DMS53 treated with DMSO at 0.1 percent for 48 hours (cell line): ENCODE results near the gene SH3RF3.

Source experiments
- DNase-seq: peaks from one replicate; lab custom pipeline; 2025; ENCODE audit not compliant: unreplicated experiment; lab: John Stamatoyannopoulos, UW

SH3RF3 gene

DNA sequence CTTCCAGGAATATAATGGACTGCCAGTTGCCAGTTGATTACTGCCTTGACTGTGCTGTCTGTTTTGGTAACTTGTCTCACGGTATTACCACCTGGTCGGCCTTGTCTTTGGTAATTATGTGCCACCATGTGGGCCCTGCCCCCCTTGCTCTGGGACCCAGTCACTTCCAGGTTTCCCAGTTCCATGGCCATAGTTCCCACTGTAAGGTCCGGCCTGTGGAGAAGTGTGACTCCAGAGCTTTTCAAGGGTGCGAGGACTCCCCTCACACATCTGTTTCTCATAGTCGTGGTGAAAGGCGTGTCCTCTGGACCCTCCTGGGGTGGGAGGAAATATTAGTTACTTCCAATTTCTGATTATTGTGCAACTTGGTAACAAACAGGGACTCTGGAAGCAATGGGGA lies 334.2 kb downstream of the SH3RF3 start:
- no peak for DNase-seq

DNA sequence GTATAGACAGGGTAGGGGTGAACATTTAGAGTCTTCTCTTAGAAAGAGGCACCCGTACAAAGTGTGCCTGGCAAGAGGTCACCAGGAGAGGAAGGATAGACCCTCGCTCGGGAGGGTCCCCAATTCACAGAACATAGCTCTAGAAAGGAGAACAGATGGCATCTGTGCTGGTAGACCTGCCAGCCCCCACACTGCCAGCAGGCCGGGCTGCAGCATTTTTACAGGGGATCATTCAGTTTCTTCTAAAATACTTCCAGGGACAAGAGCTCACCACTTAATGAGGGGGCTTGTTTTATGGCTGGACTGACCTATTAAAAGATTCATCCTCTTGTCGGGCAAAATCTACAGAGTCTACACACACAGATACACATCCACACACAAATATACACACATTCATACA lies 334.9 kb downstream of the SH3RF3 start:
- DNase-seq, result no peak

DNA sequence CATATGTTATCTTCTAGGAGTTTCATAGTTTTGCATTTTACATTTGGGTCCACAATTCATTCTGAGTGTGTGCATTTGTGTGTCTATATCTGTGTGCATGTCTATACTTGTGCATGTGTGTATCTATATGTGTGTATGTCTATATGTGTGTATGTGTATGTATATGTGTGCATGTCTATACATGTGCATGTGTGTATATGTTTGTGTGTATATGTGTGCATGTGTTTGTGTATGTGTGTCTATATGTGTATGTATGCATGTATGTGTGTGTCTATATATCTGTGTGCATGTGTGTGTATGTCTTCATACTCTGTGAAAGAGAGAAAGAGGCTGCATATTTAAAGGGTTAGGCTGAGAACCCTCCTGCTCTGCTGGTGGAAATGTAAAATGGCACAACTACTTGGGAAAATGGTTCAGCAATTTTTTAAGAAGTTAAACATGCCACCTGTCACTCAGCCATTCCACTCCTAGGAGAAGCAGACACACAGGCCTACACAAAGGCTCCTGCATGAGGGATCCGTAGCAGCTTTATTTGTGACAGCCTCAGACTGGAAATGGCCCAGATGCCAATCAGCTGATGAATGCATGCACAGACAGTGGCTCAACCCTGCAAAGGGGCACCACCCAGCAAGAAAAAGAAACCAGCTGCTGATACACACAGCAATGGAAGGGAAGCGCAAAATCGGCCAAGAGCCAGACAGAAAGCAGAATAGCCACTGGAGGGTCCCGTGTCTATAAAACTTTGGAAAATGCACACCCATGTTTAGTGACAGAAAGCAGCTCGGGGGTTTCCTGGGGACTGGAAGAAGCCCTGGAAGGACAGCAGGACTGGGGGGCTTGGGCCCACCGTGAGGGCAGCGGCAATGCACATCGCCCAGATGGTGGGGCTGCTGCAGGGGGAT lies 337.9 kb downstream of the SH3RF3 start:
- DNase-seq, result no peak

DNA sequence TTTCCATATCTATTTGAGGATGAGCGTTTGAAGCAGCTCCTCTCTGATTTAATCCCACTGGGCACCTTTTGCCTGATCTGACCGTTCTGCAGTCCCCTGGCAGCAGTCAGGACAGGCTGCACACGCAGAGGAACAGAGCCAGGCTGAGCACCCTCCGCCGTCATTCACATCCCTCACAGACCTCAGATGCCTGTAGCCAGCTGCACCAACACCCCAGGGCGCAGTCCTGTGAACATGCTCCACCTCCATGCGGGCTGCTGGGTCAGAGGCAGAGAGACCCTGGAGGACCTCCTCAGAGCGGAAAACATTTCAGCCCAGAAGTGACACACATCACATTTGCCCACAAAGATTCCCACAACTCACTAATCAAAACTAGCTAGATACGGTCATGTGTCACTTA lies 338.7 kb downstream of the SH3RF3 start:
- DNase-seq, result no peak

DNA sequence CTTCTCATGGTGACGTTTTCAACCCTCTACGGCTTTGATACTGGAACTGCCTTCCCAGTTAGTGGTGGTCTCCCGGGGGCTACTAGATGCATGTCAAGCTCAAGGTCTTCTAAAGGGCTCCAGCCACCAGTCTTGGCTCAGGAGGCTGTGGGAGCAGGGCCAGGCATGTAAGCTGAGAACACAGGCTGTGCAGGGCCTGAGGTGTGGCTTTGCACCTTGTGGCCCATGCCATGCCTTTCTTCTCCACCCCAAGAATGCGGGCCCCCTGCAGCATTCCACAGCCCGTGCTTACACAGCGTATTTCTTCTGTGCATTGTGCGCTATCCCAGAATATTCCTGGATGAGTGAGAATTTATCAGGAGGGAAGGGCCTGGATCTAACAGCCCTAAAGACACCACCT lies 339.9 kb downstream of the SH3RF3 start:
- no peak for DNase-seq

DNA sequence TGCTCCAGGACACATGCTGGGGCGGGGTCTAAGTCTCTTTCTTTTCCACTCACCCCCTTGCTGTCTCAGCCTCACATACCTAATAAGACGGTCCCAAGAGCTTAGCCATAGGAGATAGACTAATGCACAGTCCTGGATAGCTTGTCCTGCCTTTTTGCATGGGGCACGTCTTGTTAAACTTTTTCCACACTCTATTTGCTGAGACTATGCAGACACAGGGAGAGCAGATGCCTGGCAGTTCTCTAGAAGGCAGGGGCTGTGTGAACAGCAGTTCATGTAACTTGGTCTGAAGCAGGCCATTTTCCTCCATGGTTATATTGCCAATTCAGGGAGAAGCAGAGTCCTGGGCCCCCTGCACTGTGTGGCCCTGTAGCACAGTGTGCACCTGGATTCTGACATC lies 342.7 kb downstream of the SH3RF3 start:
- no peak for DNase-seq

DNA sequence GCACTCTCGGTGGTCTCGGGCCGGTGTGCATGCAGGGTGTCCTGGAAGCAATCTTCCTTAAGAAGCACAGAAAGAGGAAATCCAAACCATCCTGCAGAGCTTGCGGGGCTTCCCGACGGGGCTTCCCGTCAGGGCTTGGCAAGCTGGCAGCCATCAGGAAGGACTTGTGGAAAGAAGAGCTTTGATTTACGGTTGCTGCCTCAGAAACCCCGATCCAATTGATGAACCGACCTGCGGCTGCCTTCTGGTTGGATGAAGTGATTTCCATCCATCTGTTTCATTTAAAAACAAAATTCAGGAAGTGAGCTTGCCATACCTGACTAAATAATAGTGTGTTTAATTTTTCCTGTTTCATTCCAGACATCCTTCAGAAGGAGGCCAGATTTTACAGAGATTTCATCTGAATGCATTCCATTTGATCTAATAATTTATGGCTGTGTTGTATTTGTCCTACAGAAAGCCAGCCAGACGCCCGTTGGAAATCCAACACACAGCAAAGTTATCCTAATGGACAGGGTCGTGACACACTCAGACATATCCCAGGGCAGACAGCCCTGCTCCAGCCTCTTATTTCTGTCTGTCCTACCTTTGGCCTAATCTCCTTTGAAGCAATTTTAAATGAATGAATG lies 343.4 kb downstream of the SH3RF3 start:
- no peak for DNase-seq

DNA sequence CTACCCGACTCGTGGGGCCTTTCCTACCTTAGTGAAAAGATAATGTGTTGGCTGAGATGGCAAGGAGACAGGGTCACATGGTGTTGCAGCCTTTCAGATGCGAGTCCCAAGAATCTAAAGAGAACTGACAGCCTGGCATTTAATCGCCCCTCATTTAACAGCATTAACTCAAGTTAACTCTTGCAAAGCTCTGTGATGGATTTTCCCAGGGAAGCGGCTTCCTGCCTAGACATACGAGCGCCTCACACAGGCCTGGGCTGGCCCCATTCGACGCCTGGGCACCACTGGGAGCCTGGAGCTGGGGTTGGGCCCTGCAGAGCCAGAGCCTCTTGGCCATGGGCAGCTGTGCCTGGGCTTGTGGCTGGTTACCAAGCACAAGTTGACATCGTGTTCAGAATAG lies 344.0 kb downstream of the SH3RF3 start:
- no peak for DNase-seq

DNA sequence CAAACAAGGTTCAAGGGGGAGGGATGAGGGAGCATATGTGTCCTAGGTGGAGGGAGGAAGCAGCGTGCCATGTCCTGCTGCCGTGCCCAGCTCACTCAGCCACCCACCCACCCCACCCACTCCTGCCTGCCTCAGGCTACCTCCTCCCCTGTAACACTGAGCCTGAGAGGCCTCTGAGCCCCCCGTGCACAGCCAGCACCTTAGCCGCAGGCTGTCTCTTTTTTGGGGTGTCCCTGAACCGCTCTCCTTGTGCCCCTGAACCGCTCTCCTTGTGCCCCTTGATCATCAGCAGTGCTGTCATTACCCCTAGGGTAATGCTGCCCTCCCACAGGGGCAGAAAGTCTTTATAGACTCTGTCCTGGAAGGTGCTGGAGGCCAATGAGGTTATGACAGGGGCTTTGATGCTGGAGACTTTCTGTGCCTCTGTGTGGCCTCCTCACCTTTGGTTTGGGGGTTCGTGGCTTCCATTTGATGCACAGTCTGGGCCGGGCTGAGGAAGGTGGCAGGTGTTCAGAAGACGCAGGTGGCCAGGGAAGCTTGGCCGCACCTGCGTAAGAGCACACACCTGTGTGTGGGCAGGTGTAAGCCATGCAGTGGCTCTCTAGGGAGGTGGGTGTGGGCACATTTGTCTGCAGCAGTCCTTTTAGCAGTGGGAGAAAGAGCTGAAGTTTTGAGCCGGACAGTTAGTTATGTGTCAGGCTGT lies 344.8 kb downstream of the SH3RF3 start:
- DNase-seq, result peak; percentile 79

DNA sequence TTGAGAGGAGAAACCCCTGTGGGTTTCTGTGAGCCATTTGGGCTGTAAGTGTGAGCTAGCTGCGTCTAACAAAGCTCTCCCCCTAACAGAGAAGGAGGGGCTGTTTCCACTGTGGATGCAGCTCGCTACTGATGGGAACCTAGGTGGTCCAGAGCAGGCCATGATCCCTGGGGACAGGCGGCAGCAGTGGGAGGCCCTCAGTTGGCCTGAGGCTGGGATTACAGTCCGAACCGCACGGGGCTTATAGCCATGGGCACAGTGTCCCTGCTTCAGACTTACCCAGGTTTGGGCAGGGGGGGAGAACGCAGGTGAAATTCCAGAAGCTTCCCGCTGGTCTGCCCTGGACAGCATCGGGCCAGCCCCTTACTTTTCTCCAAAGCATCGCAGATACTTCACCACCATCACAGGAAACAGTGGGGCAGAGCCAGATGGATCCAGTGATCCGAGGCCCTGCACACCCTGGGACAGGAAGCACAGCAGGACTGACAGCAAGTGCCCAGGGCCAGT lies 345.4 kb downstream of the SH3RF3 start:
- no peak for DNase-seq

DNA sequence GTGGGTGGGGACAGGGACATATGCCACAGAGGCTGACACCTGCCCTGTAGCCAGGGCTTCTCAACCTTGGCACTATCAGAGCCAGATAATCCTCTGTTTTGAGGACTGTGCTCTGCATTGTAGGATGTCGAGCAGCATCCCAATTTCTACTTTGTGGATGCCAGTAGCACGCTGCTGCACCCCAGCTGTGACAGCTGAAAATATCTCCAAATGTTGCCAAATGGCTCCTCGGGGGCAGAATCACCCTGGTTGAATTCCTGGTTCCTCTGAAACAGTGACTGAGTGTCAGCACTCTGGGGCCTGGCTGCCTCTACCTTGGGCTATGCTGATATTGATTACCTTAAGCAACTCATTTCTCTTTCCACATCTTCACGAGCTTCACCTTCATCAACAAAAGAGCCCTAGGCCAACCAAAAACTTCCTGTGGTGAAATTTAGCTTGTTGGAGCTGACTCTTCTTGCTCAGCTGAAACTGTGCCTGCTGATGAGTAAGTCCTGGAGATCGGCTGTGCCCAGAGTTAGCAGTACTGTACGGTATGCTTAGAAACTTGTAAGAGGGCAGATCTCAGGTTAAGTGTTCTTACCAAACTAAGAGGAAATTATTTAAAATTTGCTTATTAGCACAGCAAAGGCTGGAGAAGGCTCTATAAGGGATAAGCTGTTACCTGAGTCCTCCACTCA lies 346.7 kb downstream of the SH3RF3 start:
- no peak for DNase-seq

DNA sequence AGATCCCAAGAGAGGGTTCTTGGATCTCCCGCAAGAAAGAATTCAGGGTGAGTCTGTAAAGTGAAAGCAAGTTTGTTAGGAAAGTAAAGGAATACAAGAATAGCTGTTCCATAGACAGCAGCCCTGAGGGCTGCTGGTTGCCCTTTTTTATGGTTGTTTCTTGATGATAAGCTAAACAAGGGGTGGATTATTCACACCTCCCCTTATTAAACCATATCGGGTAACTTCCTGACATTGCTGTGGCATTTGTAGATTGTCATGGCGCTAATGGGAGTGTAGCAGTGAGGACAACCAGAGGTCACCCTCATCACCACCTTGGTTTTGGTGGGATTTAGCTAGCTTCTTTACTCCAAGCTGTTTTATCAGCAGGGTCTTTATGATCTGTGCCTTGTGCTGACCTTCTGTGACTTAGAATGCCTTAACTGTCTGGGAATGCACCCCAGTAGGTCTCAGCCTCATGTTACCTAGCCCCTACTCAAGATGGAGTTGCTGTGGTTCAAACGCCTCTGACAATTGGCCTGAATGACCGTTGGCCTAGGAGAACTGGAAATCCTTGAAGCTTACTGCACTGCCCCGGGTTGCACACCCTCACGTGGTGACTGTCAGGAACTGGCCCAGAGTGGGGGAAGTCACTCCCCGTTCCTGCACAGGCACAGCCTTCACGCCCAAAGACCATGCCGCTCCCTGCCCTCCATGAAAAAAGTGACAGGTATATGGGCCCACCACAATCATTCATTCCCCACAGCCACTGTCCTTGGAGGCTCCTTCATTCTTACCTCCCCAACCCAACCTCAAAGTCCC lies 347.8 kb downstream of the SH3RF3 start:
- no peak for DNase-seq

DNA sequence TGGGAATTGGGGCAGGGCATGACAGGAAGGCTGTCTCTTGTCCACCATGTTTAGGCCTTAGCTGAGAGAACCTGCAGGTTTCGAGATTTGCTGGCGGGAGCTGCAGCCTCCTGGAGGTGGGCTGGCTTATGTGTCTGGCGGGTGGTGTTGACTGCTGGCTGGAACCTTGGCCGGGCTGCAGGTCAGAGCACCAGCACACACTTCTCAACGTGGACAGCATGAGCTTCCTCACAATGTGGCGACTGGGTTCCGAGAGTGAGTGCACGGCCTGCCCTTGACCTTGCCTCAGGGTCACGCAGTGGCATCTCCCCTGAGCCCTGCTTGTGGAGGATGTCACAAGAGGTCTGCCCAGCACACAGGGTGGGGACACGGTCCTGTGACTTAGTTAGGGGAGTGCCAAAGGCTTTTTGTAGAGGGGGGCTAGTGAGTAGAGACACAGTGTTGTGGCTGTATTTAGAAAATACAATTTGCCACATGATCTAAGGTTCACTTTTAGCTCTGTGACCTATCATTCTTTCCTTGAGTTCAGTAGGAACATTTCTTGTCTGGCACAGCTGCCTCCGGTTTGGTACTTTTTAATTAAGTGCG lies 350.0 kb downstream of the SH3RF3 start:
- DNase-seq, result no peak

DNA sequence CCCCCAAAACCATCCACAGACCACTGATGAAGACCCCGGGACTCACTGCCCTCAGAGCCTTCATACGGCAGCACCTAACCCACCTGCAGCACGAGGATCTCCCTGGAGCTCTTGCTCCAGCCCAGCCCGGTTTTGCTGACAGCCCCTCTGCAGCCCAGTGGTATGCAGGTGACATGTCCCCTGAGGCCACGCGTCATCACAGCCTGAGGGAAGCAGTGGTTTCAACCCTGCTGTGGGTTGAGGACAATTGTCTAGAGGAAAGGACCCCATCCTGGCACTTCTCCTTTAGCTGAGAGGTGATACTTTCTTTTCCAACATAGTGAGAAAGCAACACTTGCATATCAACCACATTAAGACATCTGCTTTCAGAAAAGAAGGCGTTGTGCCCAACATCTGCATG lies 350.8 kb downstream of the SH3RF3 start:
- DNase-seq, result no peak

DNA sequence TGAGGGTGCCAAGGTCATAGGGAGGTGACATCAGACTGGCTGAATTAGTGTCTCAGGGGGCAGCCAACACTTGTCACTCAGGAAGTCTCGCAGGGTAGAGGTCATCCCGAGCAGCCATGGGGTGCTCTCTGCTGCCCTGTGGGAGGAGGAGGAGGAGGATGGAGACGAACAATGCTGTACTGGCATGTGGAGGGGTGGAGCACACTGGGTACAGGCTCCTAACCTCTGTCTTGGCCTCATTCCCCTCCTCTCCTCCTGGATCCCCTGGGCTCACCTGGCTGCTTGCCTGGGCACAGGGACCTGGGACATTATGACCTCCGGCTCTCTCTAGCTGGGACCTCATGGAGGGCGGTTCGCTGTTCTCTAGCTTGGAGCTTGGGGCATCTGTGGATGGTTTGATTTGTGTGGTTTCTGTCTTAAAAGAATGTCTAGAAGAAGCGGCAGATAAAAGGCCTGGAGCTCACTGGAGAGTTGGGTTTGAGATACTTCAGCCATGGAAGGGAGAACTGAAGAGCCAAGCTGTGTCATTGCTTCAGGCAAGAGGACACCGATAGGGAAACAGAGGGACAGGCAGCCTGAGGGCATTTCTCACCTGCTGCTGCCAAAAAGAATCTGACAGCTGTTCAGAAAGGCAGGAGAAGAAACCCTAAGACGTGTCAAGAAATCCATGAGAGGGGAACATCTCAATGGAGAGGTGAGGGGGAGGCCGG lies 351.6 kb downstream of the SH3RF3 start:
- DNase-seq, result no peak

DNA sequence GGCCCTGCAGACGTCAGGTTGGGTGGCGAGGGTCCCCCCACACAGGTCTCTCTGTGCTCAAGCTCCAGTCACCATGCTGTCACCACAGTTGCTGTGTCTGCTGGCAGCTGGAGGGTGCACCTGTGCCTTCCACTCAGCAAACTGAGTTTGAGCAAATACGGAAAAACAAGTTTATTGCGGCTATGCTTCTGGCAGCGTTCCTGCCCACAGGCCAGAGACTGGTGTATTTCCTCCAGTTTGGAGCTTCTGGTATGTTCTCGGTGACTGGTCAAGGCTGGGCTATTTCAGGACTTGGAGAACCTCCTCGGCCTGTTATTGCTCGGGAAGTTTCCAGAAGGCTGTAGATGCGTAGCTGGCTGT lies 352.2 kb downstream of the SH3RF3 start:
- no peak for DNase-seq

DNA sequence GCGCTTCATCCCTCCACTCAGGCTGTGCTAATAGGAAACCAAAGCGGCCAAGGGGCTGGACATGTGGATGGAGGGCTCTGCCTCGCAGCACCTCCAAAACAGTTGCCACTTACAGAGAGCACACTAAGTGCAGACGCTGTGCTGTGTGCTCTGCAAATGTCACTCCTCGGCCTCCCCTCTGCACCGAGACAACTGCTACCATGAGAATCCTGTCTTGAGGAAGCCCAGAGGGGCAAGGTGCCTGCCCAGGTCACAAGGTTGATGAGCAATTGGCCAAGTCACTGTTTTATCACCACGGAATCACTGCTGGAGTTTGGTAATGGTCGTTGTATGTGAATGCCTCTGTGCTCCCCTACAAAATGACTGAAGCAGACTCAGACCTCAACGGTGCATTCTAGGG lies 352.6 kb downstream of the SH3RF3 start:
- DNase-seq, result no peak

DNA sequence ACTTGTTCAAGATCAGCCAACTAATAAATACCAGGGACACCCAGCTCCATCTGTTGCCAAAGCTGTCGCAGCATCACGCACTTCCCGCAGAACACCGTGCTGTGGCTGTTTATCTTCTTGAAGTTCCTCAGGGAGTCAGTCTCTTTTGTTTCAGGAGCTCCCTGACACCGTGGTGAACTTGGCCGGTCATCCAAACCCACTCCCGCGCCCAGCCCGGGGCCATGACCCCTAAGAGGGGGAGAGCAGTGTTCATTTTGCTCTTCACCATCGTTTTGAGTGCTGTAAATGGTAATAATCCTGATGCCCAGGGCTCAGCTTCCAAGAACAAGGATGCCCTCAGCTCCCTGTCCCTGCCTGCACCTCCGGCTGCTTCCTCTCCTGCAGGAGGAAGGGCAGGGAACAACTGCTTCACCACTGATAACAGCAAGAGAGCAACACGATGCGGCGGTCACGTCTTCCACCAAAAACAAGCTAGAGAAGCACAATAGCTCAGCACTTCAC lies 353.4 kb downstream of the SH3RF3 start:
- DNase-seq, result no peak
